H1 (cell line): ENCODE data around the gene CAMTA1. TPM values are rescaled to one million over a fixed set of nuclear protein-coding genes. Genes with fewer than 3 reads are reported as not detected.
A peak's percentile ranks its signal among the peaks of the same experiment; 100 is the strongest.
"Not testable (repeated sequence)": the region's sequence is repeated elsewhere in the genome, so short reads cannot be mapped to it uniquely, and the experiment has no call there.

ENCODE experiments used
- CTCF ChIA-PET: fragments of 300-600 bp; sonication (Branson Sonifier 250); formaldehyde crosslinking; loops from one replicate; lab custom pipeline; 2021; ENCODE audit not compliant: partially characterized antibody; lab: Charles Lee
- POLR2A ChIA-PET: fragments of 300-600 bp; sonication (Branson Sonifier 250); formaldehyde crosslinking; loops from one replicate; lab custom pipeline; 2021; ENCODE audit warnings: inconsistent platforms; ENCODE audit not compliant: partially characterized antibody; lab: Charles Lee
- DNase-seq, 2 experiments: peaks; one replicate each; pipeline versions ENCODE4 v3.0.0 to v3.0.0-alpha.2; 2010 to 2022; ENCODE audit warnings: low spot score in 2 of 2, low read depth in 1 of 2, mixed read lengths in 1 of 2
- FAIRE-seq: peaks from 2 replicates; lab custom pipeline; 2011; peaks lifted over from hg19 to GRCh38; lab: Jason Lieb, UNC
- H2AFZ ChIP-seq: 2 replicates; pipeline ENCODE4 v1.8.1; 2012; ENCODE audit warnings: low read length, inconsistent platforms
- H2AK5ac ChIP-seq: 2 replicates; pipeline ENCODE4 v1.6.1; 2013; ENCODE audit warnings: low read depth, low read length
- H2BK120ac ChIP-seq: replicated peaks from 2 replicates; pipeline ENCODE3; 2013; ENCODE audit warnings: low read depth, low read length, inconsistent platforms
- H2BK12ac ChIP-seq: 2 replicates; pipeline ENCODE4 v1.6.1; 2013; ENCODE audit warnings: low read depth, low read length
- H2BK15ac ChIP-seq: 2 replicates; pipeline ENCODE4 v1.6.1; 2013; ENCODE audit warnings: low read length
- H2BK20ac ChIP-seq: 2 replicates; pipeline ENCODE4 v1.6.1; 2013; ENCODE audit warnings: low read length
- H2BK5ac ChIP-seq: 2 replicates; pipeline ENCODE4 v1.6.1; 2013; ENCODE audit warnings: low read depth, low read length
- H3K14ac ChIP-seq: 2 replicates; pipeline ENCODE4 v1.6.1; 2013; ENCODE audit warnings: inconsistent platforms; ENCODE audit not compliant: insufficient read length
- H3K18ac ChIP-seq: 2 replicates; pipeline ENCODE4 v1.6.1; 2013; ENCODE audit warnings: low read length; ENCODE audit errors: extremely low read depth
- H3K23ac ChIP-seq: 2 replicates; pipeline ENCODE4 v1.6.1; 2013; ENCODE audit warnings: inconsistent platforms; ENCODE audit not compliant: insufficient read length
- H3K23me2 ChIP-seq: 2 replicates; pipeline ENCODE4 v1.6.1; 2013; ENCODE audit warnings: low read depth, low read length
- H3K27ac ChIP-seq: 2 replicates; pipeline ENCODE4 v1.6.1; 2011; ENCODE audit warnings: low read depth, low read length, inconsistent platforms
- H3K27me3 ChIP-seq, 4 experiments: replicated peaks in 1 of 4; 1 replicate in 1 of 4; 2 replicates in 3 of 4; pipeline versions ENCODE4 v1.6.1 to v1.8.1; 2011 to 2013; ENCODE audit warnings: low read length in 3 of 4, mild to moderate bottlenecking in 3 of 4, inconsistent platforms in 2 of 4, mixed read lengths in 2 of 4, moderate library complexity in 1 of 4; ENCODE audit not compliant: control insufficient read depth in 3 of 4, insufficient read depth in 3 of 4; ENCODE audit errors: extremely low read depth in 1 of 4
- H3K36me3 ChIP-seq, 4 experiments: 2 replicates each; pipeline versions ENCODE4 v1.6.1 to v1.8.1; 2011 to 2013; ENCODE audit warnings: mild to moderate bottlenecking in 4 of 4, low read length in 3 of 4, moderate library complexity in 2 of 4, control low read depth in 1 of 4, inconsistent platforms in 1 of 4; ENCODE audit not compliant: insufficient read depth in 4 of 4, control insufficient read depth in 2 of 4
- H3K4ac ChIP-seq: replicated peaks from 2 replicates; pipeline ENCODE3; 2013; ENCODE audit warnings: low read length, low read depth, mixed read lengths, inconsistent platforms; ENCODE audit not compliant: insufficient read length
- H3K4me1 ChIP-seq, 4 experiments: replicated peaks in 1 of 4; 1 replicate in 1 of 4; 2 replicates in 3 of 4; pipeline versions ENCODE4 v1.6.1 to v1.8.1; 2011 to 2013; ENCODE audit warnings: low read length in 3 of 4, inconsistent platforms in 2 of 4, mixed read lengths in 1 of 4; ENCODE audit not compliant: insufficient read depth in 4 of 4, control insufficient read depth in 3 of 4
- H3K4me2 ChIP-seq, 2 experiments: 2 replicates each; pipeline versions ENCODE4 v1.6.1 to v1.8.1; 2011 to 2013; ENCODE audit warnings: low read depth in 2 of 2, low read length in 2 of 2, control low read depth in 1 of 2, inconsistent platforms in 1 of 2, mild to moderate bottlenecking in 1 of 2; ENCODE audit not compliant: insufficient read depth in 1 of 2
- H3K4me3 ChIP-seq, 4 experiments: fragments of 200-600, 300-600 bp in 1 of 4; sonication (generic), shearing (Covaris generic), sonication (Bioruptor Twin) in 1 of 4; 2 replicates each; pipeline versions ENCODE4 v1.5.1 to v1.8.1; 2011 to 2016; ENCODE audit warnings: low read length in 4 of 4, low read depth in 3 of 4, control low read depth in 2 of 4, inconsistent platforms in 2 of 4, mild to moderate bottlenecking in 2 of 4, mixed read lengths in 1 of 4, moderate library complexity in 1 of 4; ENCODE audit not compliant: insufficient read depth in 2 of 4; ENCODE audit errors: extremely low read depth in 1 of 4
- H3K56ac ChIP-seq: replicated peaks from 2 replicates; pipeline ENCODE3; 2013; ENCODE audit warnings: low read depth, mild to moderate bottlenecking, mixed read lengths, low read length, inconsistent platforms; ENCODE audit not compliant: insufficient read length
- H3K79me1 ChIP-seq: 2 replicates; pipeline ENCODE4 v1.6.1; 2013; ENCODE audit warnings: low read depth, low read length, control low read depth
- H3K79me2 ChIP-seq, 2 experiments: 2 replicates each; pipeline versions ENCODE4 v1.6.1 to v1.8.1; 2012 to 2013; ENCODE audit warnings: low read length in 2 of 2, mild to moderate bottlenecking in 2 of 2, inconsistent platforms in 1 of 2; ENCODE audit not compliant: insufficient read depth in 2 of 2, control insufficient read depth in 1 of 2
- H3K9ac ChIP-seq, 4 experiments: replicated peaks in 1 of 4; 1 replicate in 1 of 4; 2 replicates in 3 of 4; pipeline versions ENCODE4 v1.6.1 to v1.8.1; 2011 to 2013; ENCODE audit warnings: low read depth in 3 of 4, low read length in 3 of 4, control low read depth in 2 of 4, mild to moderate bottlenecking in 2 of 4, moderate library complexity in 2 of 4, inconsistent platforms in 1 of 4; ENCODE audit errors: extremely low read depth in 1 of 4
- H3K9me3 ChIP-seq, 2 experiments: 2 replicates each; pipeline versions ENCODE4 v1.6.1 to v1.8.1; 2012 to 2013; ENCODE audit warnings: mild to moderate bottlenecking in 2 of 2, moderate library complexity in 2 of 2, control low read depth in 1 of 2, inconsistent platforms in 1 of 2, low read depth in 1 of 2, low read length in 1 of 2, mixed read lengths in 1 of 2; ENCODE audit not compliant: insufficient read depth in 2 of 2
- H4K20me1 ChIP-seq, 2 experiments: replicated peaks in 1 of 2; 2 replicates each; pipeline versions ENCODE3 to v1.8.1; 2011 to 2013; ENCODE audit warnings: inconsistent platforms in 2 of 2, low read length in 2 of 2, mild to moderate bottlenecking in 1 of 2; ENCODE audit not compliant: insufficient read depth in 2 of 2, control insufficient read depth in 1 of 2
- H4K5ac ChIP-seq: 2 replicates; pipeline ENCODE4 v1.6.1; 2013; ENCODE audit warnings: low read length, low read depth, mixed read lengths, inconsistent platforms; ENCODE audit not compliant: insufficient read length
- H4K8ac ChIP-seq: 2 replicates; pipeline ENCODE4 v1.8.0; 2013; ENCODE audit warnings: mild to moderate bottlenecking, moderate library complexity, low read length, inconsistent platforms; ENCODE audit not compliant: insufficient read depth; ENCODE audit errors: extremely low read depth
- H4K91ac ChIP-seq: replicated peaks from 2 replicates; pipeline ENCODE3; 2013; ENCODE audit warnings: low read length, mixed read lengths, inconsistent platforms; ENCODE audit not compliant: insufficient read length
- BCL11A ChIP-seq, 2 experiments: IDR thresholded peaks; one replicate each; pipeline ENCODE4 v1.6.1; 2011; ENCODE audit warnings: low read depth in 2 of 2, low read length in 2 of 2, mild to moderate bottlenecking in 2 of 2
- HDAC2 ChIP-seq, 2 experiments: fragments of 300-600 bp in 1 of 2; sonication (generic) in 1 of 2; IDR thresholded peaks; 2 replicates each; pipeline ENCODE4 v1.6.1; 2011 to 2012; ENCODE audit warnings: low read depth in 2 of 2, low read length in 2 of 2, mild to moderate bottlenecking in 2 of 2, moderate library complexity in 2 of 2, borderline replicate concordance in 1 of 2, inconsistent platforms in 1 of 2
- KDM4A ChIP-seq: IDR thresholded peaks from one replicate; pipeline ENCODE4 v1.7.1; 2012; ENCODE audit warnings: low read depth, mild to moderate bottlenecking, moderate library complexity, low read length, inconsistent platforms; ENCODE audit not compliant: severe bottlenecking
- MAX ChIP-seq: IDR thresholded peaks from 2 replicates; pipeline ENCODE4 v1.6.1; 2012; ENCODE audit warnings: inconsistent platforms
- RFX5 ChIP-seq: IDR thresholded peaks from 2 replicates; pipeline ENCODE4 v1.6.1; 2011; ENCODE audit warnings: low read depth, low read length, improper control_type of control experiment, borderline replicate concordance
- WGBS, 2 experiments: shearing (Covaris generic) in 1 of 2; methylation state at CpG; one replicate each; pipeline versions ENCODE4 v1.1.6 to v1.1.7; 2013 to 2015; ENCODE audit warnings: low lambda C conversion rate in 2 of 2, mixed read lengths in 2 of 2, inconsistent platforms in 1 of 2, low coverage in 1 of 2, missing lambda C conversion rate in 1 of 2; ENCODE audit not compliant: insufficient replicate concordance in 2 of 2, insufficient coverage in 1 of 2, insufficient read length in 1 of 2; ENCODE audit errors: extremely low coverage in 1 of 2, missing lambda C conversion rate in 1 of 2; 5-methylcytosine and 5-hydroxymethylcytosine counted together
- polyA plus RNA-seq, 7 experiments: library from polyadenylated mRNA; depleted of rRNA in 3 of 7; stranded (reverse) in 5 of 7; unstranded in 2 of 7; fragments of >200 nt in 5 of 7; fragments of 200-250 nt in 2 of 7; gene quantifications; 1 replicate in 5 of 7; 2 replicates in 1 of 7; 4 replicates in 1 of 7; pipeline versions ENCODE4 v1.2.1 to v1.2.3, GENCODE V29; 2011 to 2013; ENCODE audit warnings: missing spikeins in 2 of 7, mixed read lengths in 2 of 7
- total RNA-seq: library from RNA; stranded (reverse); fragmentation: NEBNext Ultra II Directional; extraction: Animal tissue kit (Norgen Biotek cat#: 25700); gene quantifications from 2 replicates; pipeline ENCODE4 v1.2.1, GENCODE V29; 2021

Gene CAMTA1
- total and polyA plus RNA-seq, 2 of the 8 experiments (the other 6 are each of a cell fraction or from before 2014, with no cell fraction given) = 65.0 to 119 TPM

- TF ChIP-seq MAX = no peak
- no peak for TF ChIP-seq RFX5
- no peak for TF ChIP-seq HDAC2 (IDR thresholded peaks at IDR 0.05; ENCODE audit: borderline replicate concordance in 1 of 2, low read depth in 2 of 2, low read length in 2 of 2)
- TF ChIP-seq BCL11A (IDR thresholded peaks at IDR 0.05; ENCODE audit: low read depth in 2 of 2, low read length in 2 of 2) = no peak
- TF ChIP-seq KDM4A = no peak
Measured at GRCh38 chr1:7380712-7381111, 595.5 kb downstream of the CAMTA1 start (continued).

DNA sequence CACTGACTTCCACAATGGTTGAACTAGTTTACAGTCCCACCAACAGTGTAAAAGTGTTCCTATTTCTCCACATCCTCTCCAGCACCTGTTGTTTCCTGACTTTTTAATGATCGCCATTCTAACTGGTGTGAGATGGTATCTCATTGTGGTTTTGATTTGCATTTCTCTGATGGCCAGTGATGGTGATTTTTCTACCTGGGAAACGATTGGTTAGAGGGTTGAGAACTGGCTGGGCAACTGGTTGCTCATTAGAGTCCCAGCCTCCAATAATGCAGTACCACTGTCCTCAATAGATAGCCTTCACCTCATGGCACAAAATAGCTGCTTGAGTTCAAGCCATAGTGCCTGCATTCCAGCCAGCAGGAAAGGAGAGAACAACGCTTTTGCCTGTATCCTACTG is 596.5 kb downstream of the CAMTA1 start:
- H2AFZ ChIP-seq, H3K27me3 ChIP-seq, H3K36me3 ChIP-seq, H3K4ac ChIP-seq, H2BK120ac ChIP-seq, H3K14ac ChIP-seq, H3K9ac ChIP-seq, H3K18ac ChIP-seq, H3K79me2 ChIP-seq, H2BK5ac ChIP-seq, H2AK5ac ChIP-seq, H4K5ac ChIP-seq, H4K91ac ChIP-seq, H4K20me1 ChIP-seq, H4K8ac ChIP-seq, H3K23ac ChIP-seq, H3K79me1 ChIP-seq, H3K56ac ChIP-seq, H3K23me2 ChIP-seq, H3K4me2 ChIP-seq, H3K4me3 ChIP-seq, H3K9me3 ChIP-seq, FAIRE-seq, H3K27ac ChIP-seq, POLR2A ChIA-PET: not testable (repeated sequence)
- 81% methylated on average over 2 of the region's 3 CpGs; no CpG with 5 or more reads in 1 of the 2 experiments for WGBS, 2 experiments
- Histone ChIP-seq H2BK15ac (peak overlapping the region; percentile 40; the same call in 1 of the 2 replicates), H3K4me1 (peaks cover 0 to 19% (median 7%) of the 10 kb centered on the region in 4 experiments; a peak in 6 of 7 replicates), H2BK12ac (peak overlapping the region; percentile 75; the same call in 1 of the 2 replicates), H2BK20ac (peak overlapping the region; percentile 43; the same call in 1 of the 2 replicates)
- DNase-seq = peak in 1 of 2 experiments; percentile 1
- CTCF ChIA-PET = interaction anchor here (1.0 kb wide), 1 partner anchor 266 kb away, joined by 4 read pairs; no protein-coding TSS in a partner anchor
